ENCODE data around the gene KBTBD4.

DNA sequence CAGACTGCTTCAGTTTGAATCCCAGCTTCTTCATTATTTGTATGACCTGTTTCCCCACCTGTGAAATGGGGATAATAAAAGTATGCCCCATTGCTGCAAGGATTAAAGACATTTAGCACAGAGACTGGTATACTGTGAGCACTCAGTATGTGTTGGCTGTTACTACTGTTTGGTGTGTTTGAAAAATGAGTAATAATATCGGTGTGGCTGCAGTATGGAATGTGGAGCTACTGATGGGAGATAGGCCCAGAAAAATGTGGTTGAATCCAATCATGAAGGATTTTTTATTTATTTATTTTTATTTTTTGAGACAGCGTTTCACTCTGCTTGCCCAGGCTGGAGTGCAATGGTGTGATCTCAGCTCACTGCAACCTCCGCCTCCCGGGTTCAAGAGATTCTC is 24.5 kb upstream of the KBTBD4 start:
- TF ChIP-seq POLR2A (IDR thresholded peaks at IDR 0.05), result no peak
- TF ChIP-seq CTCF (IDR thresholded peaks at IDR 0.05 in 4 of 5, conservative IDR thresholded peaks at IDR 0.05 in 1 of 5), result no peak
